NCI-H2171 treated with DMSO at 0.1 percent for 48 hours (cell line): ENCODE results near the gene VOPP1.
"Not testable (repeated sequence)": the region's sequence is repeated elsewhere in the genome, so short reads cannot be mapped to it uniquely, and the experiment has no call there.

Experiments used
- DNase-seq: peaks from one replicate; lab custom pipeline; 2025; lab: John Stamatoyannopoulos, UW

The VOPP1 gene

GRCh38 chr7:55488216-55488615, 84.1 kb downstream of the VOPP1 start:
- no peak for DNase-seq

GRCh38 chr7:55486991-55487390, 85.3 kb downstream of the VOPP1 start:
- DNase-seq = no peak

GRCh38 chr7:55486192-55486590, 86.1 kb downstream of the VOPP1 start:
- no peak for DNase-seq

- DNase-seq = no peak
Observed at GRCh38 chr7:55485501-55486191, 86.7 kb downstream of the VOPP1 start.

- no peak for DNase-seq
Observed at GRCh38 chr7:55484834-55485233, 87.5 kb downstream of the VOPP1 start.

GRCh38 chr7:55484241-55484640, 88.1 kb downstream of the VOPP1 start:
- no peak for DNase-seq

GRCh38 chr7:55483046-55483445, 89.3 kb downstream of the VOPP1 start:
- no peak for DNase-seq

- DNase-seq = no peak
Observed at GRCh38 chr7:55481155-55481554, 91.1 kb downstream of the VOPP1 start.

GRCh38 chr7:55478700-55479099, 93.6 kb downstream of the VOPP1 start:
- no peak for DNase-seq

GRCh38 chr7:55477781-55478374, 94.4 kb downstream of the VOPP1 start:
- DNase-seq = no peak

GRCh38 chr7:55476852-55477780, 95.2 kb downstream of the VOPP1 start:
- DNase-seq = no peak

- no peak for DNase-seq
Observed at GRCh38 chr7:55475855-55476803, 96.2 kb downstream of the VOPP1 start.

GRCh38 chr7:55474944-55475854, 97.1 kb downstream of the VOPP1 start:
- DNase-seq = no peak

GRCh38 chr7:55473932-55474331, 98.4 kb downstream of the VOPP1 start:
- DNase-seq = no peak

- no peak for DNase-seq
Observed at GRCh38 chr7:55472928-55473725, 99.2 kb downstream of the VOPP1 start.

GRCh38 chr7:55472406-55472805, 99.9 kb downstream of the VOPP1 start:
- DNase-seq = not testable (repeated sequence)

- DNase-seq = not testable (repeated sequence)
Observed at GRCh38 chr7:55471594-55471993, 100.7 kb downstream of the VOPP1 start.

GRCh38 chr7:55470261-55470660, 102.0 kb downstream of the VOPP1 start:
- DNase-seq = no peak

- no peak for DNase-seq
Observed at GRCh38 chr7:55469721-55470120, 102.6 kb downstream of the VOPP1 start.

- DNase-seq = no peak
Observed at GRCh38 chr7:55469271-55469681, 103.0 kb downstream of the VOPP1 start.
